ENCODE results near the gene SPAG16.

DNA sequence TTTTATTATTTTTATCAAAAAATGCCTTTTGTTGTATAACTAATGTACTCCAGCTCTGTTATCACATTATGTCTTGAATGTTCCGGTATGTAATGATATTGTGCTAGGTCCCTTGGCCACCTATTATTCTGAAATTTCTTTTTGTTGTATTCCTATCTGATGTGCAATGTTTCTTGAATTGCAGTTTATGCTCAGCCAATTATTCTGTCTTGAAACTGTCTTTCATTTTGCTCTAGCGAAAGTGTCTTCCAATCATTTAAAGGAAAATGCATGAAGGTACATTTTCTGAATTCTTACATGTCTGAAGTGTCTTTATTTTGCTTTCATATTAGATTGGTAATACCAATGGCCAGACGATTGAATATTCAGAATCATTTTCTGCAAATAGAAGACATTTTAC is 277.5 kb downstream of the SPAG16 start:
- no peak for TF ChIP-seq EZH2 (IDR thresholded peaks at IDR 0.05)
- no peak for TF ChIP-seq POLR2AphosphoS5 (IDR thresholded peaks at IDR 0.05; ENCODE audit: borderline replicate concordance, low read depth, low read length)
- TF ChIP-seq FOXP2 (optimal IDR thresholded peaks at IDR 0.05; ENCODE audit: control extremely low read depth, extremely low read length, insufficient read depth) = no peak
